ENCODE data around the gene SLC30A9.

The SLC30A9 gene

GRCh38 chr4:41999321-41999720 is 9.0 kb downstream of the SLC30A9 start:
- DNase-seq (ENCODE audit: low read depth), result no peak

- DNase-seq (ENCODE audit: low read depth), result no peak
Observed at GRCh38 chr4:42008011-42008786, 17.9 kb downstream of the SLC30A9 start.

- no peak for DNase-seq (ENCODE audit: low read depth)
Observed at GRCh38 chr4:42015438-42015837, 25.1 kb downstream of the SLC30A9 start.

- DNase-seq (ENCODE audit: low read depth), result no peak
Observed at GRCh38 chr4:42018451-42018850, 28.1 kb downstream of the SLC30A9 start.

- DNase-seq (ENCODE audit: low read depth), result peak; percentile 57
Observed at GRCh38 chr4:42048394-42048793, 58.1 kb downstream of the SLC30A9 start.

GRCh38 chr4:42050516-42051249 is 60.4 kb downstream of the SLC30A9 start:
- DNase-seq (ENCODE audit: low read depth), result no peak

- DNase-seq (ENCODE audit: low read depth), result no peak
Observed at GRCh38 chr4:42066402-42066801, 76.1 kb downstream of the SLC30A9 start.

- no peak for DNase-seq (ENCODE audit: low read depth)
Observed at GRCh38 chr4:42067264-42067663, 76.9 kb downstream of the SLC30A9 start.

GRCh38 chr4:42070463-42070862 is 80.1 kb downstream of the SLC30A9 start:
- DNase-seq (ENCODE audit: low read depth), result no peak

- DNase-seq (ENCODE audit: low read depth), result no peak
Observed at GRCh38 chr4:42074294-42074693, 84.0 kb downstream of the SLC30A9 start.

- no peak for DNase-seq (ENCODE audit: low read depth)
Observed at GRCh38 chr4:42078184-42078801, 88.0 kb downstream of the SLC30A9 start.

GRCh38 chr4:42080306-42080705 is 90.0 kb downstream of the SLC30A9 start:
- no peak for DNase-seq (ENCODE audit: low read depth)

GRCh38 chr4:42083816-42084215 is 93.5 kb downstream of the SLC30A9 start:
- DNase-seq (ENCODE audit: low read depth), result no peak

GRCh38 chr4:42088386-42088785 is 98.1 kb downstream of the SLC30A9 start:
- DNase-seq (ENCODE audit: low read depth), result no peak

GRCh38 chr4:42101446-42101975 is 111.2 kb downstream of the SLC30A9 start:
- DNase-seq (ENCODE audit: low read depth), result no peak

- DNase-seq (ENCODE audit: low read depth), result no peak
Observed at GRCh38 chr4:42104521-42104920, 114.2 kb downstream of the SLC30A9 start.

GRCh38 chr4:42112846-42113245 is 122.5 kb downstream of the SLC30A9 start:
- DNase-seq (ENCODE audit: low read depth), result no peak

GRCh38 chr4:42119886-42120285 is 129.6 kb downstream of the SLC30A9 start:
- no peak for DNase-seq (ENCODE audit: low read depth)

- DNase-seq (ENCODE audit: low read depth), result no peak
Observed at GRCh38 chr4:42122237-42122636, 131.9 kb downstream of the SLC30A9 start.

GRCh38 chr4:42123071-42123644 is 132.8 kb downstream of the SLC30A9 start:
- no peak for DNase-seq (ENCODE audit: low read depth)

- DNase-seq (ENCODE audit: low read depth), result no peak
Observed at GRCh38 chr4:42132099-42132498, 141.8 kb downstream of the SLC30A9 start.

- DNase-seq (ENCODE audit: low read depth), result no peak
Observed at GRCh38 chr4:42133006-42133405, 142.7 kb downstream of the SLC30A9 start.

All from stromal cell of bone marrow (primary cell).